Testis (tissue), 2 donors: ENCODE measurements around the gene SLC51A.

Source experiments
- CTCF ChIP-seq, 3 experiments: fragments of 450-650 bp in 2 of 3; fragments of 200-600 bp in 1 of 3; sonication (generic) in 1 of 3; IDR thresholded peaks; one replicate each; pipeline ENCODE4 v1.5.1; 2016 to 2019; ENCODE audit warnings: antibody characterized with exemption in 3 of 3, mild to moderate bottlenecking in 2 of 3, moderate library complexity in 1 of 3
- POLR2A ChIP-seq: fragments of 450-650 bp; IDR thresholded peaks from one replicate; pipeline ENCODE4 v1.6.1; 2017; ENCODE audit warnings: antibody characterized with exemption, mild to moderate bottlenecking, moderate library complexity

- TF ChIP-seq CTCF (IDR thresholded peaks at IDR 0.05) (no peak), POLR2A (no peak)
These were observed 54.2 kb downstream of the SLC51A start for GRCh38 chr3:196270499-196270898.
